Measurements from ENCODE around the gene CLEC4M. TPM values are rescaled to one million over a fixed set of nuclear protein-coding genes. Genes with fewer than 3 reads are reported as not detected.

The CLEC4M gene
- total and polyA plus RNA-seq, 4 donors = 0.26 to 2.5 (median 0.78) TPM

DNA sequence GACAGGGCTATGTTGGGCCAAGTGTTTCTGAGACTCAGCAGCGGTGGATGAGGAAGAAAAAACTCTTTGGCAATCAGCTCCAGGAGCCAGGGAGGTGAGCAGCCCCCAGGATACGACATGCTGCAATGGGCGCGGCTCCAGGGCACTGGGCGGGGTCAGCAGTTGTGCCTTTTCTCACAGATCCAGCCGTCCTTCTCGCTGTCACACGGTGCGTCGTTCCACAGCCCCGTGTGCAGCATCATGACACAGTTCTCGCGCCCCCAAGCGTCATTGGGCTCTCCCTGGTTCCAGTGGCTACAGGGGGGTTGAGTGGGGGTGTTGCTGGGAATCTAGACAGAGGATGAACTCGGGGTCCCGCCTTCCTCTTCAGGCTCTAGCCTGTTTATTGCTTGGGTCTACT is 33.8 kb upstream of the CLEC4M start:
- Histone ChIP-seq H3K9ac (ENCODE audit: insufficient read depth in 1 of 2, low read length in 2 of 2) (no peak overlapping the region), H3K9me3 (ENCODE audit: control insufficient read depth in 4 of 4, insufficient read depth in 3 of 4, low read length in 3 of 4) (peaks cover 0 to 2% (median 0%) of the 10 kb centered on the region in 4 donors), H3K4me1 (ENCODE audit: control insufficient read depth in 5 of 5, insufficient read depth in 5 of 5, low read length in 5 of 5) (peaks cover 0 to 8% (median 0%) of the 10 kb centered on the region in 5 donors), H3K4me3 (no peak overlapping the region), H3K27me3 (ENCODE audit: control insufficient read depth in 3 of 3, insufficient read depth in 3 of 3, low read length in 2 of 3) (peaks cover 0 to 45% (median 27%) of the 10 kb centered on the region in 3 donors), H3K27ac (ENCODE audit: low read depth in 1 of 2, low read length in 1 of 2) (no peak overlapping the region), H3K36me3 (ENCODE audit: control insufficient read depth in 4 of 4, insufficient read depth in 4 of 4, low read length in 4 of 4) (no peaks in the 10 kb centered on the region)
- 16 to 19% methylated on average over 16 of the region's 16 CpGs for WGBS, 2 donors
- DNase-seq (no peak), ATAC-seq (ENCODE audit: insufficient read depth, low FRiP score) (no peak)
- TF ChIP-seq, protein P1, sequence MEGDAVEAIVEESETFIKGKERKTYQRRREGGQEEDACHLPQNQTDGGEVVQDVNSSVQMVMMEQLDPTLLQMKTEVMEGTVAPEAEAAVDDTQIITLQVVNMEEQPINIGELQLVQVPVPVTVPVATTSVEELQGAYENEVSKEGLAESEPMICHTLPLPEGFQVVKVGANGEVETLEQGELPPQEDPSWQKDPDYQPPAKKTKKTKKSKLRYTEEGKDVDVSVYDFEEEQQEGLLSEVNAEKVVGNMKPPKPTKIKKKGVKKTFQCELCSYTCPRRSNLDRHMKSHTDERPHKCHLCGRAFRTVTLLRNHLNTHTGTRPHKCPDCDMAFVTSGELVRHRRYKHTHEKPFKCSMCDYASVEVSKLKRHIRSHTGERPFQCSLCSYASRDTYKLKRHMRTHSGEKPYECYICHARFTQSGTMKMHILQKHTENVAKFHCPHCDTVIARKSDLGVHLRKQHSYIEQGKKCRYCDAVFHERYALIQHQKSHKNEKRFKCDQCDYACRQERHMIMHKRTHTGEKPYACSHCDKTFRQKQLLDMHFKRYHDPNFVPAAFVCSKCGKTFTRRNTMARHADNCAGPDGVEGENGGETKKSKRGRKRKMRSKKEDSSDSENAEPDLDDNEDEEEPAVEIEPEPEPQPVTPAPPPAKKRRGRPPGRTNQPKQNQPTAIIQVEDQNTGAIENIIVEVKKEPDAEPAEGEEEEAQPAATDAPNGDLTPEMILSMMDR (IDR thresholded peaks at IDR 0.05; ENCODE audit: control extremely low read depth, extremely low read depth) = no peak

DNA sequence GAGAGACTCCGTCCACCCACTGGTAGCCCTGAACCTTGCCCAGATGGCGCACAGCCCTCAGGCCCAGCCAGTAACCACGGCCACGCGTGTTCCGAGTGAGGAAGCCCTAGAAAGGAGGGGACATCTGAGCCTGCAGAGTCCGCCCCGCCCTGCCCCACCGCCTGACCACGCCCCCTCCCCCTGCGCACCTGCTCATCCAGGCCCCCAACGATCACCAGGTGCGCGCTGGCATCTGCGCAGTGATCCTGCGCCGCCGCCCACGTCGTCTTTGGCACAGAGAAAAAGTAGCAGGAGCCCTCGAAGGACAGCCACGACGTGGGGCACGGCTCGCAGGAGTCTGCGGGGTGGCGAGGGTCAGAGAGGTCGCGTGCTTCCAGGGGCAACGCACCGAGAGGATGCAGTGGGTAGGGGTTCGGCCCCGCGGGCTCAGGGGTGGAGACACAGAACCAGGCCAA is 33.2 kb upstream of the CLEC4M start:
- Histone ChIP-seq H3K36me3 (ENCODE audit: control insufficient read depth in 4 of 4, insufficient read depth in 4 of 4, low read length in 4 of 4) (no peaks in the 10 kb centered on the region), H3K4me1 (ENCODE audit: control insufficient read depth in 5 of 5, insufficient read depth in 5 of 5, low read length in 5 of 5) (peaks cover 0 to 8% (median 0%) of the 10 kb centered on the region in 5 donors), H3K9ac (ENCODE audit: insufficient read depth in 1 of 2, low read length in 2 of 2) (no peak overlapping the region), H3K4me3 (no peak overlapping the region), H3K9me3 (ENCODE audit: control insufficient read depth in 4 of 4, insufficient read depth in 3 of 4, low read length in 3 of 4) (peaks cover 0 to 2% (median 0%) of the 10 kb centered on the region in 4 donors), H3K27me3 (ENCODE audit: control insufficient read depth in 3 of 3, insufficient read depth in 3 of 3, low read length in 2 of 3) (peaks cover 0 to 45% (median 27%) of the 10 kb centered on the region in 3 donors), H3K27ac (ENCODE audit: low read depth in 1 of 2, low read length in 1 of 2) (no peak overlapping the region)
- no peak for DNase-seq
- TF ChIP-seq, protein P1 (IDR thresholded peaks at IDR 0.05; ENCODE audit: control extremely low read depth, extremely low read depth) = no peak
- no peak for ATAC-seq (ENCODE audit: insufficient read depth, low FRiP score)
- 7% methylated on average over 28 to 34 of the region's 34 CpGs for WGBS, 2 donors

DNA sequence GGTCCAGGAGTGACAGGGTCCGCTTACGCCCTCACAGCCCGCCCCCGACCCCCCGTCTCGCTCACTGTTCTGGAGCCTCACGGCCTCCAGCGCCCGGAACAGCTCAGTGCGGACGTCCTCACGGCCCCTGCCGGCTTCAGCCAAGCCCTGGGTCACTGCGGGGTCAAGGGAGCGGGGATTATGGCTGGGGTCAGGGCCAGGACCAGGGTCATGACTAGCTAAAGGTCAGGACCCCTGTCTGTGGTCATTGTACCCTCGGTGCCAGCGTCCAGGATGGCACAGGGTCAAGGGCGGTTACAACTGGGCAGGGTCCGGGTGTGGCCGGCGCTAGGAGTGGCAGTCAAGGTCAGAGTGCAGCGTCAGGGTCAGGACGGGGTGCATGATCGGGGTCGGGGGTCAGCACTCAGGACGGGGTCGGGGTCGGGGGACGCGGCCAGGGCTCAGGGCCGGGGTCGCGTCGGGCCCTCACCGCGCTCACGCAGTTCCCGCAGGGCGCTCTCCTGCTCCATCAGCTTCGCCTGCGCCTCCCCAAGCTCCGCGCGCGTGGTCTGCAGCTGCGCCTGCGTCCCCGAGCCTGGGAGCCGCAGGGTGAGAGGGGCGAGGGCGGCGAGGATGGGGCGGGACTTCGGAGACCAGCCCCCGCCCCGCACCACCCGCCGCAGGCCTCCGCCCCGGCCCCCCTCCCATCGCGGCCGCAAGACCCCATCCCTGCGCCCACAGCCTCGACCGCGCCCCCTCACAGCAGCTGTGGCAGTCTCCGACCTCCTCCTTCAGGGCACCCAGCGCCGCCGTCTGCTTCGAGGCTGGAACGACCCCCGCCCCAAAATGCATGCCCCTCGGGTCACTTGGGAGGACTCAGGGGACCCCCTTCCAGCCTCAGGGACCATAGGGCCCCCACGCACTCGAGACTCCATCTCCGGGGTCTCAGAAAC is 32.5 kb upstream of the CLEC4M start:
- Histone ChIP-seq H3K27me3 (ENCODE audit: control insufficient read depth in 3 of 3, insufficient read depth in 3 of 3, low read length in 2 of 3) (peaks cover 0 to 47% (median 27%) of the 10 kb centered on the region in 3 donors), H3K9ac (ENCODE audit: insufficient read depth in 1 of 2, low read length in 2 of 2) (no peak overlapping the region), H3K9me3 (ENCODE audit: control insufficient read depth in 4 of 4, insufficient read depth in 3 of 4, low read length in 3 of 4) (peaks cover 0 to 2% (median 0%) of the 10 kb centered on the region in 4 donors), H3K27ac (ENCODE audit: low read depth in 1 of 2, low read length in 1 of 2) (no peak overlapping the region), H3K36me3 (ENCODE audit: control insufficient read depth in 4 of 4, insufficient read depth in 4 of 4, low read length in 4 of 4) (no peaks in the 10 kb centered on the region), H3K4me3 (no peak overlapping the region), H3K4me1 (ENCODE audit: control insufficient read depth in 5 of 5, insufficient read depth in 5 of 5, low read length in 5 of 5) (peaks cover 0 to 8% (median 0%) of the 10 kb centered on the region in 5 donors)
- WGBS, 2 donors = 5% methylated on average over 66 to 78 of the region's 78 CpGs
- TF ChIP-seq, protein P1 (IDR thresholded peaks at IDR 0.05; ENCODE audit: control extremely low read depth, extremely low read depth) = no peak
- ATAC-seq (ENCODE audit: insufficient read depth, low FRiP score) (no peak), DNase-seq (no peak)

All from lung (tissue), 12 donors.